Stimulated activated CD8-positive, alpha-beta memory T cell treated with anti-CD3 and anti-CD28 coated beads, Interleukin-7, amount 100 ng/mL, for 48 hours (primary cell): ENCODE data around the gene AFP.
"Not testable (repeated sequence)": the region's sequence is repeated elsewhere in the genome, so short reads cannot be mapped to it uniquely, and the experiment has no call there.

ENCODE experiments used
- DNase-seq, 2 donors: peaks; one replicate each; pipeline ENCODE4 v3.0.0-alpha.2; 2020; ENCODE audit warnings: low read depth in 1 of 2; ENCODE audit errors: extremely low read depth in 1 of 2

Gene AFP

GRCh38 chr4:73435984-73436383 lies at the start of gene AFP:
Gene AFP, plus strand, starts transcription at chr4:73436221. Its CDS starts 42 bp downstream, at chr4:73436263.
- no peak for DNase-seq

GRCh38 chr4:73387552-73387951 lies 48.5 kb upstream of the AFP start:
- DNase-seq, result no peak

- DNase-seq, result no peak
Observed at GRCh38 chr4:73388887-73389286, 47.1 kb upstream of the AFP start.

GRCh38 chr4:73389663-73390062 lies 46.4 kb upstream of the AFP start:
- not testable (repeated sequence) for DNase-seq

GRCh38 chr4:73391774-73392173 lies 44.2 kb upstream of the AFP start:
- no peak for DNase-seq

- no peak for DNase-seq
Observed at GRCh38 chr4:73392936-73393335, 43.1 kb upstream of the AFP start.

- no peak for DNase-seq
Observed at GRCh38 chr4:73396304-73396703, 39.7 kb upstream of the AFP start.

- DNase-seq, result no peak
Observed at GRCh38 chr4:73396993-73397972, 38.7 kb upstream of the AFP start.

GRCh38 chr4:73401412-73401811 lies 34.6 kb upstream of the AFP start:
- DNase-seq, result no peak

GRCh38 chr4:73404042-73404441 lies 32.0 kb upstream of the AFP start, which contains the start of gene ALB:
Gene ALB, plus strand, starts transcription at chr4:73404287. Its CDS starts 41 bp downstream, at chr4:73404328.
- DNase-seq, result no peak

- no peak for DNase-seq
Observed at GRCh38 chr4:73404457-73404856, 31.6 kb upstream of the AFP start.

GRCh38 chr4:73405138-73405537 lies 30.9 kb upstream of the AFP start:
- no peak for DNase-seq

- DNase-seq, result no peak
Observed at GRCh38 chr4:73406548-73406875, 29.5 kb upstream of the AFP start.

- DNase-seq, result no peak
Observed at GRCh38 chr4:73407227-73407673, 28.8 kb upstream of the AFP start.

GRCh38 chr4:73408181-73408867 lies 27.7 kb upstream of the AFP start:
- DNase-seq, result no peak

- DNase-seq, result no peak
Observed at GRCh38 chr4:73409012-73409862, 26.8 kb upstream of the AFP start.

GRCh38 chr4:73409978-73410548 lies 26.0 kb upstream of the AFP start:
- no peak for DNase-seq

- no peak for DNase-seq
Observed at GRCh38 chr4:73410916-73411730, 24.9 kb upstream of the AFP start.

GRCh38 chr4:73411731-73412414 lies 24.1 kb upstream of the AFP start:
- DNase-seq, result no peak
